HG03139 (cell line): ENCODE measurements around the gene LARGE2.

ENCODE experiments used
- ATAC-seq: cut with Tn5 transposase; IDR thresholded peaks from one replicate; pipeline ENCODE4 v1.9.1; 2021; ENCODE audit not compliant: unreplicated experiment

The LARGE2 gene

GRCh38 chr11:45913942-45914635, 8.4 kb upstream of the LARGE2 start:
- no peak for ATAC-seq

DNA sequence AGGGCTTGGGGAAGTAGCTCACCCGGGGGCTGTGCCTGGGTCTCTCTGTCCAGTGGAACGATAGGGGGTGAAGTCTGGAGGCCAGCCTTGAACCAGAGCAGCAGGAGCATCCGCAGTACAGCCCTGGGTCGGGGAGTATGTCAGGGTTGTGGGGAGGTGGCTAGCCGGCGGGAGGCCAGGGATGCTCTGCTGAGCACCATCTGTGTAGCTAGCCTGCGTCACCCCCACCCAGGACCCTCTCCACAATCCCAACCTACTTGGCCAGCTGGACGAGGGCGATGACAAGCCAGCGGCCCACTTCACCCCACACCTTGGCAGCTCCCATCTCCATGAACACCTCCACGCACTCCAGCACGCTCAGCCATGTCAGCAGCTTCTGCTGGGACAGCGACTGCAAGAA, 7.0 kb upstream of the LARGE2 start:
- no peak for ATAC-seq

GRCh38 chr11:45917286-45917622, 5.2 kb upstream of the LARGE2 start:
- no peak for ATAC-seq

DNA sequence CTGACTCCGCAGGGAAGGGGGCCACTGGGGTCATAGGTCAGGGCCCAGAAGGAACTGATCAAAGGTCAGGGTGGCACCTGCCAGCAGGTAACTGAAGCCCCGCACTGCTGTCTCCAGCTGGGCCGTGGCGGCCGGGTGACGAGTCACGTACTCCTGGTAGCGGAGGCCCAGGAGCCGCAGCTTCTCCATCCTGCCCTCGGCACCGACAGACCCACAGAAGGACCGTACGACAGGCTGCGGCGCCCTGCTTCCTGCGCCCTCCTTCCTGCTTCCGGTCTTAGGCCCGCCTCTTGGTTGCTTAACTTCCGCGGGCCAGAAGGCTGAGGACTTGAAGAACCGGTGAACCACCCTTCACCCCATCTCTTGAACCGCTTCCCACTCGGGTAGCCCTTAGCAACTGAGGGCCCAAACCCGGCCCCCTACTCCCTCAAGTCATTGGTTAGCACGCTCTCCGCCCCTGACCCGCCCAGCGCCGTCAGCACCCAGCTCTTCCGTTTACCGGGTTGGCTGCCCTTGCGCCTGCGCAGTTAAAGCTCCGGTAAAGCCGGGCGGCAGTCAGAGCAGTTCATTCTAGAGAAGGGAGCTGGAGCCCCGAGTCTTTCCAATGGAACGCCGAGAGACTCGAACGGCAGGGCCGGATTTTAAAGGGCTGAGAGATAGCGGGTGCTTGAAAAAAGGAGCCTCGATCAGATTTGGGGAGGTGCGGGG, 4.7 kb upstream of the LARGE2 start, which contains the start of gene PEX16:
Gene PEX16 (minus strand): TSS at position 255 of the 708 bp plus-strand sequence. CDS start 66 bp downstream, at position 189.
- peak; percentile 86 for ATAC-seq

GRCh38 chr11:45918331-45918941, 4.0 kb upstream of the LARGE2 start:
- ATAC-seq: peak; percentile 28

DNA sequence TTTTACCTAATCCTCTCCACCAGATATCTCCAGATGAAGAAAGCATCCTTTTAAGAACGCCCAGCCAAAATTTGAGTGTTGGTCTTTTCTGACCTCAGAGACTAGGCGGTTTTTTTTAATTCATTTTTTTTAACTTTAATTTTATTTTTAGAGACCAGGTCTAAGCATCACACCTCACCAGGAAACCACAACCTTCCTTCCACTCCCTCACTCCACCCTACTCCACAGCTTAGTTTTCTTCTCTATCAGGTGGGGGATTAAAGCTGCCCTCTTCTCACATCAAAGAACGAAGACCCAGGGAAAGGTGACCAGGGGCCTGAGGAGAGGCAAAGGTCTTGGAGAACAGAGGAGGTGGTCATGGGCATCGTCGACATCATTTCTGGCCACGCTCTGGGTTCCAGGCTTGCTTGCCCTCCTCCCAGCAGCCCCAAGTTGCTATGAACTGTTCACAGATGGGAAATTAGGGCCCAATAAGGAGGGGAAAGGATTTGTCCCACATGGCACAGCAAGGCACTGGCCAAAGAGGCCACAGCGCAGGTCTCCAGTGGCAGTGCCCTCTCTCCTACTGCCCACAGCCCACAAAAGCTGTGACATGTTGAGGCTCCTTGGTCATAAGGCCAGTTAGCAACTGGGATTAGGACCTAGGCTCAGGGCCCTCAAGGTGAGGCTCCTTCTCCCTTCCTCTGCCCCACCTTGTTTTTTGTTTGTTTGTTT, 3.3 kb upstream of the LARGE2 start:
- no peak for ATAC-seq

DNA sequence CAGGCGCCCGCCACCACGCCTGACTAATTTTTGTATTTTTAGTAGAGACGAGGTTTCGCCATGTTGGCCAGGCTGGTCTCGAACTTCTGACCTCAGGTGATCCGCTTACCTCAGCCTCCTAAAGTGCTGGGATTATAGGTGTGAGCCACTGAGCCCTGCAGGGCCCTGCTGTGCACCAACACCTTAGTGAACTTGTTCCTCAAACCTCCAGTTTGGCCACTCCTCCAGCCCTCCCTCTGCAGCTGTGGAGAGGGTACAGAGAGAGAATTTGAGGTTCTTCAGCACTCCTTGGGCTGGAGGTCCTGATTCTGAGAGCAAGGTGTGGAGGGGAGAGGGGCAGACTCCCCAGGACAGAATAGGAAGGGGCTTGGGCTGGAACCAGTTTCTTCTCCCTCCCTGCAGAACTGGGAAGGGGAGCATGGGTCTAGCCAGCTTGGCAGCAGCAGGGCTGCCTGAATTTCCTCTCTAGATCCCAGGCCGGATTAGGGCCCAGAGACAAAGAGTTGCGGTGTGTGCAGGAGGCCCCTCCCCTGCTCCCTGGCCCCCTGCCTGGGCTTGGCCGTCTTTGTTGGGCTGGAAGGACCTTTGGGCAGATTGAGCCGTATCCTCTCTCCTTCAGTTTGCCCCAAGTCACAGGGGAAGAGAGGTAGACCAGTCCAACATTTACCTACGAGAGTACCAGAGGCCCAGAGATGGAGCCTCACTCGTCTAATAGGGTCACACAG, 2.5 kb upstream of the LARGE2 start:
- ATAC-seq: no peak

DNA sequence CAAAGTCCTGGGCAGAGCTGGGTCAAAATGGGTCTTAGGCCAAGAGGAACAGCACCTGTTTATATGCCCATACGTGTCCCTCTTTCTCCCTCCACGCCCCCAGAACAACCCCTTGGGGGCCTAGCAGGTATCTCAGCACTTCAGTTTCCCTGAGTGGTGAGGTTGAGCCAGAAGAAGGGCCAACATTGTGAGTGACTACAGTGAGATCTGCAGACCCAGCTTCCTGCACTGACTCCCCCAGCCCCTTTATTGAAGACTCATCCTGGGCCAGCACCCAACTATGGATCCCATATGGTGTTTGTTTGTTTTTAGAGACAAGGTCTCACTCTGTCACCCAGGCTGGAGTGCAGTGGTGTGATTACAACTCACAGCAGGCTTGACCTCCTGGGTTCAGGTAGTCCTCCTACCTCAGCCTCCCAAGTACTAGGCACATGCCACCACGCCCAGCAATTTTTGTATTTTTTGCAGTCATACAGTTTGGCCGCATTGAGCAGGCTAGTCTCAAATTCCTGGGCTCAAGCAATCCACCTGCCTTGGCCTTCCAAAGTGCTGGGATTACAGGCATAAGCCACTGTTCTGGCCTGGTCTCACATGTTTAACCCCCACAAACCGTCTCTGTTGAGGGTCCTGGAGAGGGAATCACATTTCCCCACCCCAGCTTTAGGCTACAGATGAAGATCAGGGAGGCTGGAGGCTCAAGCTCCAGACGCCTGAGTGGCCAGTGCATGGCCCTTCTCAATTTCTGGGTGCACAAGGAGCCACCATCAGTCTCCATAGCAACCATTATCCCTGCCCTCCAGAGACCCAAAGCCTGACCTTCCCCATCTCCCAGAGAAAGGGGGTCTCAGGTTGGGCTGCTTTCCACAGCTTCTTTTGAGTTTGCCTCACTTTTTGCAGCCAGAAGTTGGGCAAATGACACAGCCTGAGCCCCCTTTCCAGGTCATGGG, 1.7 kb upstream of the LARGE2 start:
- ATAC-seq: no peak

GRCh38 chr11:45921561-45922424, 663 bp upstream of the LARGE2 start:
- ATAC-seq: no peak

DNA sequence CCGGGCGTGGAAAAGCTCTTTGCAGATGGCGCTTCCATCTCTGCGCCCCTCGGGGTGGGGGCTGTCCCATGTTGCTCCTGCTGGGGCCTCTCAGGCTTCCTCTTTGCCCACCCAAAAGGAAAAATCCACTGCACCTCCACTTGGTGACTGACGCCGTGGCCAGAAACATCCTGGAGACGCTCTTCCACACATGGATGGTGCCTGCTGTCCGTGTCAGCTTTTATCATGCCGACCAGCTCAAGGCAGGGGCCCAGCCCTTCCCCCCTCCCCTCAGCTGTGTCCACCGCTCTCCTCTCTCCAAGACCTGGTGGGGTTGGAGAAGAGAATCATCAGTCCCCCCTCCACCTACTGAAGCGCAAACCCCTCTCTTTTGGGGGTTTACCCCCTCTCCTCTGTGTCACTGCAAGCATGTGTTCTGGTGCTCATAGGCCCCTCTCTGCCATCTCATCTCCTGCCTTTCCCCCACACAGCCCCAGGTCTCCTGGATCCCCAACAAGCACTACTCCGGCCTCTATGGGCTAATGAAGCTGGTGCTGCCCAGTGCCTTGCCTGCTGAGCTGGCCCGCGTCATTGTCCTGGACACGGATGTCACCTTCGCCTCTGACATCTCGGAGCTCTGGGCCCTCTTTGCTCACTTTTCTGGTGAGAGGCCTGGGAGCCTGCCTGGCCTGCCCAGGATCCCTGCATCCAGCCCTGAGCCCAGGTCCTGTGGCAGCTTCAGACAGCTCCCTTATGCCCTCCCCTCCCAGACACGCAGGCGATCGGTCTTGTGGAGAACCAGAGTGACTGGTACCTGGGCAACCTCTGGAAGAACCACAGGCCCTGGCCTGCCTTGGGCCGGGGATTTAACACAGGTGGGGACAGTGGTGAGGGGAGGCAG, 1.8 kb downstream of the LARGE2 start:
- no peak for ATAC-seq

GRCh38 chr11:45924927-45925326, 2.5 kb downstream of the LARGE2 start:
- no peak for ATAC-seq

- no peak for ATAC-seq
Measured at GRCh38 chr11:45925550-45925949, 3.1 kb downstream of the LARGE2 start.

DNA sequence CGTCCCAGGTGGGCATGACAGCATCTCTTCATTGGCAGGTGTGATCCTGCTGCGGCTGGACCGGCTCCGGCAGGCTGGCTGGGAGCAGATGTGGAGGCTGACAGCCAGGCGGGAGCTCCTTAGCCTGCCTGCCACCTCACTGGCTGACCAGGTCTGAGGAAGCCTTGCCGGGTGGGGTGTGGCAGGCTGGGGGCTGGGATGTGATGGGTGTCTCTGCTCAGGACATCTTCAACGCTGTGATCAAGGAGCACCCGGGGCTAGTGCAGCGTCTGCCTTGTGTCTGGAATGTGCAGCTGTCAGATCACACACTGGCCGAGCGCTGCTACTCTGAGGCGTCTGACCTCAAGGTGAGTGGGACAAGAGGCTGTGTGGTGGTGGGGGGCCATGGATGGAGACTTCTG, 3.5 kb downstream of the LARGE2 start:
- no peak for ATAC-seq

DNA sequence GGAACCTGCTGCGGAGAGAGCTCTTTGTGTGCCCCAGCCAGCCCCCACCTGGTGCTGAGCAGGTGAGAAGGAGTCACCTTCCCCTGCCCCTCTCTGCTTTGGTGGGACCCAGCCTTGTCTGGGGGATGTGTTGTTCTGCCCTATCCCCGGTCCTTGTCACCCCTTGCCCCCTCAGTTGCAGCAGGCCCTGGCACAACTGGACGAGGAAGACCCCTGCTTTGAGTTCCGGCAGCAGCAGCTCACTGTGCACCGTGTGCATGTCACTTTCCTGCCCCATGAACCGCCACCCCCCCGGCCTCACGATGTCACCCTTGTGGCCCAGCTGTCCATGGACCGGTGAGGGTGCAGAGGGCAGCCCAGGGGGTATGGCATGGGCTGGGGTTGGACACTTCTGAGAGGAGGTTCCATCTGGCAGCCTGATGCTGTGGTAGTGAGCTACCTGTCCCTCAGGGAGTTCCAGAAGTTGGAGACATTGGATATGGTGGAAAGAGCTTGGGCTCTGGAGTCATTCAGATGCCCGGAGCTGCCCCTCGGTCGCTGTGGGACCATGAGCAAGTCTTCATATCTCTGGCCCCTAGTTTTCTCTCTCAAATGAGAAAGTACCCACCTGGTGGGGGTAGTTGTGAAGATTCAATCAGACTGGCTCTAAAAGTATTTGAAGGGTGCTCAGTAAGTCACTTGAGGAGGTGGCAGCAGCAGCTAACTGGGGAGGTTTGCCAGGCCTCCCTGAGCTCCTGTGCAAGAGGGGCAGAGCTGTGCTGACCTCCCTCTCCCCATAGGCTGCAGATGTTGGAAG, 4.3 kb downstream of the LARGE2 start:
- no peak for ATAC-seq

- ATAC-seq: no peak
Measured at GRCh38 chr11:45927332-45927683, 4.9 kb downstream of the LARGE2 start.

DNA sequence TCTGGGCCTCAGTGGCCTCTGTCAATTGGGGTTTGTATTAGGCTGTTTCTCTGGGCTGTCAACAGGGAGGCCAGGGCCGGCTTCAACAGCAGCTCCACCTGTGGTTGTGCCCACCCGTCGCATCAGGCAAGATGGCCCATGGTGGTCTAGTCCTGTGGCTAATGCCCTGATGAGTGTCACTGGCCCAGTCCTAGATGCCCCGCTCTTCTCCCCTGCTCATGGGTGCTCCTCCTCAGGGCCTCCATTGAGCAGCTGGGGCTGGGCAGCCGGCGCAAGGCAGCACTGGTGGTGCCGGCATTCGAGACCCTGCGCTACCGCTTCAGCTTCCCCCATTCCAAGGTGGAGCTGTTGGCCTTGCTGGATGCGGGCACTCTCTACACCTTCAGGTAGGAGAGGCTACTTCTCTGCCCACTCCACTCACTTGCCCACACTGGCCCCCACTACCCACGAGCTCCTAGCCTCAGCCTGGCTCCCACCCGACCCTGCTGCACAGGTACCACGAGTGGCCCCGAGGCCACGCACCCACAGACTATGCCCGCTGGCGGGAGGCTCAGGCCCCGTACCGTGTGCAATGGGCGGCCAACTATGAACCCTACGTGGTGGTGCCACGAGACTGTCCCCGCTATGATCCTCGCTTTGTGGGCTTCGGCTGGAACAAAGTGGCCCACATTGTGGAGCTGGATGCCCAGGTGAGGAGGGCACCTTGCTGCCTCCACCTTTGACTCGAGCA, 5.4 kb downstream of the LARGE2 start:
- ATAC-seq: no peak
